Measurements from ENCODE around the gene GNAI2.
"Not testable (repeated sequence)": the region's sequence is repeated elsewhere in the genome, so short reads cannot be mapped to it uniquely, and the experiment has no call there.

Gene GNAI2

DNA sequence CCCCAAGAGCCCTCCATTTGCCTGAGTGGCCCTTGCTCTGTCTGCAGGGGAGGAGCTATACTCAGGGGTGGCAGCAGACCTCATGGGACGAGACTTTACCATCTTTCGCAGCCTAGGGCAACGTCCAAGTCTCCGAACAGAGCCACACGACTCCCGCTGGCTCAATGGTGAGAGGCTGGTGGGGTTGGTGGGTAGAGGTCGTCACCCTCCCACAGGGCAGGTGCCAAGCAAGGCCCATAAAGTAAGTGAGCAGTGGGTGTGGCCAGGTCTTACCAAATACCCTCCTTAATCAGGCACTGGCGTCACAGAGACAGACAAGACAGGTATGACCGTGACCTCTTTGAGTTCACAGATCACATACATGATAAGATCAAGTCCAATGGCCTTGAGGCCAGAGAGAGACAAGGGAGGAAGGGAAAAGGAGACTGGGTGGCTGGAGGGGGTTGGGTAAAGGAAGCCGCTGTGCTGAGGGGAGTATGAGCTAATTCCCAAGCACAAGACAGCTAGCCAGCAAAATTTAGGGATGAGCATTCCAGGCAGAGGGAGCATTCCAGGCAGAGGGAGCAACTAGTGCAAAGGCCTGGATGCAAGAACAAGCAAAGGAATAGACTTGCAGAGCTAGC lies 35.4 kb downstream of the GNAI2 start:
- H3K27ac ChIP-seq: no peak overlapping the region
- no peak for DNase-seq (ENCODE audit: low read depth, low spot score)

- DNase-seq (ENCODE audit: low read depth, low spot score): not testable (repeated sequence)
Observed at GRCh38 chr3:50272538-50272910, 36.5 kb downstream of the GNAI2 start.

DNA sequence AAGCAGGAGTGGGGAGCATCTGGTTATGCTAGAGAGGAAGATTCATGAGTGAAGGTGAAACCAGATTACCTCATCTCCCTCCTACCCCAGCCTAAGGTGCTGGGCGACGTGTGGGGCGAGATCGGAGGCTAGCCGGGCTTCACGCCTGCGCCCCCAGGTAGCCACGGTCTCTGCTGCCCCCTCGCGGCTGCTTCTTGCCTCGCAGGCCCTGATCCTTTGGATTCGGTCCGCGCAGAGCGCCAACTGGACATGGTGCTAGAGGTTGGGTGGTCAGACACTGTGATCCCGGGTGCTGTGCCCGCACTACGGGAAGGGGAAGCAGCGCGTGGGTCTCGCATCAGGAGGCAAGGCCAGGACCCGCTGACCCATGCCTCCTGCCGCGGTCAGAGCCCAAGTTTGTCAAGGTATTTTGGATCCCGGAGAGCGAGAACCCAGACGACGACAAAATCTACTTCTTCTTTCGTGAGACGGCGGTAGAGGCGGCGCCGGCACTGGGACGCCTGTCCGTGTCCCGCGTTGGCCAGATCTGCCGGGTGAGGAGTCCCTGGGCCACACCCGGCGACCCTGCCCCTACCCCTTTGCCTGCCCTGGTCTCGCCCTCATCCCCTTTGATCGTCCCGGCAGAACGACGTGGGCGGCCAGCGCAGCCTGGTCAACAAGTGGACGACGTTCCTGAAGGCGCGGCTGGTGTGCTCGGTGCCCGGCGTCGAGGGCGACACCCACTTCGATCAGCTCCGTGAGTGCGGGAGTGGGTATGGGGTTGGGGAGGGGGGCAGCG lies 37.1 kb downstream of the GNAI2 start:
- DNase-seq (ENCODE audit: low read depth, low spot score): no peak
- H3K27ac ChIP-seq: no peak overlapping the region

More at GRCh38 chr3:50272538-50272910, 36.5 kb downstream of the GNAI2 start:
- H3K27ac ChIP-seq: not testable (repeated sequence)

DNA sequence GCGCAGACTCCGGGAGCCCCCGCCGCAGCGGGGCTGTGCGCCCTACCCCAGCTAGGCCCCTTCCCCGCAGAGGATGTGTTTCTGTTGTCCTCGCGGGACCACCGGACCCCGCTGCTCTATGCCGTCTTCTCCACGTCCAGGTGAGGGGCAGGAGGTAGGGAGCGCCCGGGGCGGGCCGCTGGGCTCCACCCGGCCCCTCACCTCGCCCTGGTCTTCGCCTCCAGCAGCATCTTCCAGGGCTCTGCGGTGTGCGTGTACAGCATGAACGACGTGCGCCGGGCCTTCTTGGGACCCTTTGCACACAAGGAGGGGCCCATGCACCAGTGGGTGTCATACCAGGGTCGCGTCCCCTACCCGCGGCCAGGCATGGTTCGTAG lies 37.7 kb downstream of the GNAI2 start:
- no peak for DNase-seq (ENCODE audit: low read depth, low spot score)
- no peak overlapping the region for H3K27ac ChIP-seq

GRCh38 chr3:50274371-50275104 lies 38.5 kb downstream of the GNAI2 start:
- no peak for DNase-seq (ENCODE audit: low read depth, low spot score)
- H3K27ac ChIP-seq: no peak overlapping the region

DNA sequence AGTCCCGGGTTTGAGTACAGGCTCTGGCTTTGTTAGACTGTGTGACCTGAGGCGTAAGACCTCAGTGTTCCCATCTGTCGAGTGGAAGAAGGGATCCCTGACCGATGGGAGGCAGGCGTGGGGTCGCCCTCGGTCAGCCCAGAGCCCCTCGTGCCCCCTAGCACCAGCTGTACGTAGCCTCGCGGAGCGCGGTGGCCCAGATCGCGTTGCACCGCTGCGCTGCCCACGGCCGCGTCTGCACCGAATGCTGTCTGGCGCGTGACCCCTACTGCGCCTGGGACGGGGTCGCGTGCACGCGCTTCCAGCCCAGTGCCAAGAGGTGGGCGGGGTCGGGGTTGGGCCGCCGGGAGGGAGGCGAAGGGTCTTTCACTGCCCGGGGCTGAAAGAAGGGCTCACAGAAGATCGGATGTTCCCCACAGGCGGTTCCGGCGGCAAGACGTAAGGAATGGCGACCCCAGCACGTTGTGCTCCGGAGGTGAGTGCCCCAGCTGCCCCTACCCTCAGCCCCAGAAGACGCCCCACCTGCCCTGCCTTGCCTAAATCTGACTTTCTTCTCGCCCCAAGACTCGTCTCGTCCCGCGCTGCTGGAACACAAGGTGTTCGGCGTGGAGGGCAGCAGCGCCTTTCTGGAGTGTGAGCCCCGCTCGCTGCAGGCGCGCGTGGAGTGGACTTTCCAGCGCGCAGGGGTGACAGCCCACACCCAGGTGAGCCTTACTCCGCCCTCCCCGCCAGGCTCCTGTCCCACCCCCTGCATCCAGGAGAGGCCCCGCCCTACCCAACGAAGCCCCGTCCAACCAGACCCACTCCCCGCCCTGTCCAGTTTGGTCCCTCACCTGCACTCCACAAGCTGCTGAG lies 39.4 kb downstream of the GNAI2 start:
- H3K27ac ChIP-seq: no peak overlapping the region
- DNase-seq (ENCODE audit: low read depth, low spot score): no peak

- no peak for DNase-seq (ENCODE audit: low read depth, low spot score)
- H3K27ac ChIP-seq: no peak overlapping the region
Observed at GRCh38 chr3:50275996-50276761, 40.2 kb downstream of the GNAI2 start.

DNA sequence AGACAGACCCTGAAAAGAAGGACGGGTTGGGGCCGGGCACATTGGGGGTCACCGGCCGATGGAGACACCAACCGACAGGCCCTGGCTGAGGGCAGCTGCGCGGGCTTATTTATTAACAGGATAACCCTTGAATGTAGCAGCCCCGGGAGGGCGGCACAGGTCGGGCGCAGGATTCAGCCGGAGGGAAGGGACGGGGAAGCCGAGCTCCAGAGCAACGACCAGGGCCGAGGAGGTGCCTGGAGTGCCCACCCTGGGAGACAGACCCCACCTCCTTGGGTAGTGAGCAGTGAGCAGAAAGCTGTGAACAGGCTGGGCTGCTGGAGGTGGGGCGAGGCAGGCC lies 40.7 kb downstream of the GNAI2 start:
- DNase-seq (ENCODE audit: low read depth, low spot score): no peak
- H3K27ac ChIP-seq: no peak overlapping the region

GRCh38 chr3:50278123-50278879 lies 42.3 kb downstream of the GNAI2 start:
- H3K27ac ChIP-seq: no peak overlapping the region
- no peak for DNase-seq (ENCODE audit: low read depth, low spot score)

- DNase-seq (ENCODE audit: low read depth, low spot score): no peak
Observed at GRCh38 chr3:50278880-50279224, 42.8 kb downstream of the GNAI2 start, which contains the start of gene LSMEM2. Gene LSMEM2 (plus strand): TSS chr3:50279087. CDS start chr3:50279114, 27 bp downstream.

GRCh38 chr3:50279255-50280016 lies 43.4 kb downstream of the GNAI2 start:
- no peak for DNase-seq (ENCODE audit: low read depth, low spot score)
- no peak overlapping the region for H3K27ac ChIP-seq

More at GRCh38 chr3:50278880-50279224, 42.8 kb downstream of the GNAI2 start, which contains the start of gene LSMEM2:
- H3K27ac ChIP-seq: no peak within 1 kb of the TSS

DNA sequence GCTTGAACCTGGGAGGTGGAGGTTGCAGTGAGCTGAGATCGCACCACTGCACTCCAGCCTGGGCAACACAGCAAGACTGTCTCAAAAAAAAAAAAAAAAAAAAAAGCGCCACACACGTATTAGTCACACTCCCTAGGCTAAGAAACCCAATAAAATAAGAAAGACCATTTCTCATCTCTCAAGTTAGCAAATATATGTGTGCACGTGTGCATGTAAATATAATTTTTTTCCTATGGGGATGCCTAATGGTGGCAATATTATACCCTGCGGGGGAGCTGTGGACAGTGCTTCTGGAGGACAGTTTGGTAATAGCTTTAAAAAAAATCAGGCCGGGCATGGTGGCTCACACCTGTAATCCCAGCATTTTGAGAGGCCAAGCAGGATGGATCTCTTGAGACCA lies 48.1 kb downstream of the GNAI2 start:
- not testable (repeated sequence) for DNase-seq (ENCODE audit: low read depth, low spot score); H3K27ac ChIP-seq

GRCh38 chr3:50286322-50287227 lies 50.6 kb downstream of the GNAI2 start:
- no peak for DNase-seq (ENCODE audit: low read depth, low spot score)
- H3K27ac ChIP-seq: no peak overlapping the region

DNA sequence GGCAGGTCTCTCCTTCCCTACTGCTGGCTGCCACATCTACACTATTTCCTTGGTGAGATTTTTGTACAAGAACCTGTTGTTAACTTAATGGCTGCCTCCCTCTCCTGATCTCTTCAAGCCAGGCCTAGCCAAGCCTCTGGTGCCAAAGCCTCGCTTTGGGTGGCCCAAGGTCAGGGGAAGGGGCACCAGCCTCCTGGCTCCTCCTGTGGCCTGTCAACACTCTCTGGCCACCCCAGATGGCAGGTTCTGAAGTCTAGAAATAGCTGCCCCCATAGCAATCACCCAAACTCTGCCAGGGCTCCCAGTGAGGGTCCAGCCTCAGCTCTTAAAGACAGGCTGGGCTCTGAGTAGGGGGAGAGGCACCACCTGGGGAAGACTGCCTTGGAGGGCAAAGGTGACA lies 51.3 kb downstream of the GNAI2 start:
- H3K27ac ChIP-seq: no peak overlapping the region
- DNase-seq (ENCODE audit: low read depth, low spot score): no peak

GRCh38 chr3:50288387-50289007 lies 52.5 kb downstream of the GNAI2 start:
- no peak for DNase-seq (ENCODE audit: low read depth, low spot score)
- no peak overlapping the region for H3K27ac ChIP-seq

- no peak for DNase-seq (ENCODE audit: low read depth, low spot score)
- no peak overlapping the region for H3K27ac ChIP-seq
Observed at GRCh38 chr3:50289130-50289529, 53.1 kb downstream of the GNAI2 start.

DNA sequence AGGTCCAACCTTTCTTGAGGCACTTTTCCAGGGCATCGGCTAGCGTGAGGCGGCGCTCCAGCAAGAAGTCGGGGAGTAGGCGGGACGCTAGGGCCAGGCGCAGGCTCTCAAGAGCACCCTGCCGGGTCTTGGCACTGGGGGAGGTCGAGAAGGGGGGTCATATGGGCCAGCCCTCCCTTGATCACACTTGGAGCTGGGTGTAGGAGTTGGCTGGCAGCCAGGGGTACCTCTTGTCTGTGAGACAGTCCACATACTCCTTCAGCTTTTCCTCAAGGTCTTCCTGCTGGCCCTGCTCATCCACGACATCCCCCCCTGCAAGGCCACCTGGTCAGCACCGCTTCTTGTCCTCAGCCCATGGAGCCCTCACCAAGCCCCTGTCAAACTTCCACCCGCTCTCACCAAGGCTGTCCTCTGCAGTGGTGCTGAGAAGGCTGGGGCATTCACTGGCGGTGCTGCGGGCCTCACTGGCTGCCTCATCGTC lies 54.2 kb downstream of the GNAI2 start:
- no peak overlapping the region for H3K27ac ChIP-seq
- no peak for DNase-seq (ENCODE audit: low read depth, low spot score)

Data from epithelial cell of prostate (primary cell).